Activated CD4-positive, alpha-beta T cell treated with anti-CD3 and anti-CD28 coated beads for 36 hours (primary cell): ENCODE data around the gene EDIL3. TPM values are rescaled to one million over a fixed set of nuclear protein-coding genes. Genes with fewer than 3 reads are reported as not detected.
"Not testable (repeated sequence)": the region's sequence is repeated elsewhere in the genome, so short reads cannot be mapped to it uniquely, and the experiment has no call there.

ENCODE experiments used
- ATAC-seq: fragments of 200-7000 bp; cut with Tn5 transposase; one replicate; pipeline ENCODE4 v1.10.0; 2021; ENCODE audit warnings: mild to moderate bottlenecking, moderate library complexity
- CTCF ChIA-PET: fragments of 350-600 bp; sonication (Branson Sonifier 250); formaldehyde crosslinking; loops from one replicate; lab custom pipeline; 2021; ENCODE audit warnings: antibody characterized with exemption; lab: Charles Lee
- POLR2A ChIA-PET: fragments of 350-600 bp; sonication (Branson Sonifier 250); formaldehyde crosslinking; loops from one replicate; lab custom pipeline; 2021; ENCODE audit warnings: antibody characterized with exemption, inconsistent platforms; lab: Charles Lee
- DNase-seq: peaks from one replicate; pipeline ENCODE4 v3.0.0-alpha.2; 2020
- H3K27ac Mint-ChIP-seq: one replicate; pipeline ENCODE4 v1.8.0; 2021; ENCODE audit warnings: mixed read lengths
- H3K27me3 Mint-ChIP-seq: one replicate; pipeline ENCODE4 v1.8.0; 2021; ENCODE audit warnings: mixed read lengths
- H3K36me3 Mint-ChIP-seq: one replicate; pipeline ENCODE4 v1.8.0; 2021; ENCODE audit warnings: low read depth, mixed read lengths
- H3K4me1 Mint-ChIP-seq: one replicate; pipeline ENCODE4 v1.8.0; 2021; ENCODE audit warnings: mixed read lengths
- H3K4me3 Mint-ChIP-seq: one replicate; pipeline ENCODE4 v1.8.0; 2021; ENCODE audit warnings: mild to moderate bottlenecking, moderate library complexity, mixed read lengths
- H3K9me3 Mint-ChIP-seq: one replicate; pipeline ENCODE4 v1.8.0; 2021; ENCODE audit warnings: low read depth, mixed read lengths
- intact Hi-C, 2 experiments: fragments of 100-400 bp; cut with DNase I in 1 of 2; cut with micrococcal nuclease in 1 of 2; formaldehyde crosslinking; loops; one replicate each; pipeline versions ENCODE4 v1.14.2 to v1.15.1; 2022 to 2024; cut with DNase I, micrococcal nuclease
- total RNA-seq, 2 experiments: library from RNA; stranded (reverse); gene quantifications; one replicate each; pipeline ENCODE4 v1.2.3, GENCODE V29; 2021

EDIL3 gene
- total RNA-seq, 2 experiments from 2014 or later, result not detected

GRCh38 chr5:84215521-84215920 is 169.2 kb downstream of the EDIL3 start:
- ATAC-seq, result no peak
- Mint-ChIP-seq H3K9me3 (peaks cover 2% of the 10 kb centered on the region), H3K4me1 (no peaks in the 10 kb centered on the region), H3K4me3 (no peak overlapping the region), H3K36me3 (no peaks in the 10 kb centered on the region), H3K27ac (no peak overlapping the region), H3K27me3 (no peaks in the 10 kb centered on the region)
- POLR2A ChIA-PET, result no interaction called here
- intact Hi-C loops, result no loop called here
- CTCF ChIA-PET, result no interaction called here
- no peak for DNase-seq

GRCh38 chr5:84213861-84214260 is 170.8 kb downstream of the EDIL3 start:
- H3K9me3 Mint-ChIP-seq, result peaks cover 2% of the 10 kb centered on the region
- ATAC-seq, result no peak
- ChIA-PET CTCF (no interaction called here), POLR2A (no interaction called here)
- H3K27me3 Mint-ChIP-seq, result no peaks in the 10 kb centered on the region
- no peaks in the 10 kb centered on the region for H3K36me3 Mint-ChIP-seq
- DNase-seq, result no peak
- intact Hi-C loops, result no loop called here
- H3K4me1 Mint-ChIP-seq, result no peaks in the 10 kb centered on the region
- H3K27ac Mint-ChIP-seq, result no peak overlapping the region
- no peak overlapping the region for H3K4me3 Mint-ChIP-seq

- ChIA-PET POLR2A (no interaction called here), CTCF (no interaction called here)
- no peaks in the 10 kb centered on the region for H3K27me3 Mint-ChIP-seq
- H3K4me3 Mint-ChIP-seq, result no peak overlapping the region
- intact Hi-C loops, result no loop called here
- peaks cover 2% of the 10 kb centered on the region for H3K9me3 Mint-ChIP-seq
- no peaks in the 10 kb centered on the region for H3K4me1 Mint-ChIP-seq
- ATAC-seq (no peak), DNase-seq (no peak)
- no peaks in the 10 kb centered on the region for H3K36me3 Mint-ChIP-seq
- H3K27ac Mint-ChIP-seq, result no peak overlapping the region
Observed at GRCh38 chr5:84213212-84213611, 171.5 kb downstream of the EDIL3 start.

GRCh38 chr5:84204772-84205171 is 179.9 kb downstream of the EDIL3 start:
- ATAC-seq, result no peak
- Mint-ChIP-seq H3K4me1 (no peaks in the 10 kb centered on the region), H3K9me3 (peaks cover 3% of the 10 kb centered on the region), H3K27me3 (no peaks in the 10 kb centered on the region), H3K36me3 (no peaks in the 10 kb centered on the region), H3K27ac (no peak overlapping the region), H3K4me3 (no peak overlapping the region)
- CTCF ChIA-PET, result no interaction called here
- intact Hi-C loops, result no loop called here
- POLR2A ChIA-PET, result no interaction called here
- DNase-seq, result no peak

GRCh38 chr5:84202136-84202535 is 182.5 kb downstream of the EDIL3 start:
- intact Hi-C loops, result no loop called here
- DNase-seq, result no peak
- H3K9me3 Mint-ChIP-seq, result peaks cover 3% of the 10 kb centered on the region
- H3K27ac Mint-ChIP-seq, result no peak overlapping the region
- no peaks in the 10 kb centered on the region for H3K36me3 Mint-ChIP-seq
- no peaks in the 10 kb centered on the region for H3K4me1 Mint-ChIP-seq
- no peak overlapping the region for H3K4me3 Mint-ChIP-seq
- CTCF ChIA-PET, result no interaction called here
- POLR2A ChIA-PET, result no interaction called here
- no peaks in the 10 kb centered on the region for H3K27me3 Mint-ChIP-seq
- ATAC-seq, result no peak

GRCh38 chr5:84197538-84197937 is 187.1 kb downstream of the EDIL3 start:
- DNase-seq, result no peak
- Mint-ChIP-seq H3K27me3 (no peaks in the 10 kb centered on the region), H3K27ac (no peak overlapping the region), H3K4me1 (no peaks in the 10 kb centered on the region), H3K4me3 (no peak overlapping the region), H3K9me3 (peaks cover 3% of the 10 kb centered on the region), H3K36me3 (no peaks in the 10 kb centered on the region)
- ChIA-PET CTCF (no interaction called here), POLR2A (no interaction called here)
- intact Hi-C loops, result no loop called here
- ATAC-seq, result no peak

- ChIA-PET CTCF (no interaction called here), POLR2A (no interaction called here)
- no peaks in the 10 kb centered on the region for H3K4me1 Mint-ChIP-seq
- no peak overlapping the region for H3K27ac Mint-ChIP-seq
- H3K36me3 Mint-ChIP-seq, result no peaks in the 10 kb centered on the region
- intact Hi-C loops, result no loop called here
- no peak for DNase-seq
- H3K27me3 Mint-ChIP-seq, result no peaks in the 10 kb centered on the region
- ATAC-seq, result no peak
- H3K4me3 Mint-ChIP-seq, result no peak overlapping the region
- H3K9me3 Mint-ChIP-seq, result no peaks in the 10 kb centered on the region
Observed at GRCh38 chr5:84191281-84191680, 193.4 kb downstream of the EDIL3 start.

- no peaks in the 10 kb centered on the region for H3K9me3 Mint-ChIP-seq
- intact Hi-C loops, result no loop called here
- H3K36me3 Mint-ChIP-seq, result no peaks in the 10 kb centered on the region
- POLR2A ChIA-PET, result no interaction called here
- H3K27ac Mint-ChIP-seq, result no peak overlapping the region
- H3K4me3 Mint-ChIP-seq, result no peak overlapping the region
- H3K27me3 Mint-ChIP-seq, result peaks cover 1% of the 10 kb centered on the region
- CTCF ChIA-PET, result no interaction called here
- DNase-seq, result no peak
- ATAC-seq, result no peak
- H3K4me1 Mint-ChIP-seq, result no peaks in the 10 kb centered on the region
Observed at GRCh38 chr5:84184857-84185256, 199.8 kb downstream of the EDIL3 start.

GRCh38 chr5:84181093-84181492 is 203.6 kb downstream of the EDIL3 start:
- H3K27ac Mint-ChIP-seq, result no peak overlapping the region
- intact Hi-C loops, result no loop called here
- ATAC-seq (no peak), DNase-seq (no peak)
- CTCF ChIA-PET, result interaction anchor here (0.6 kb wide), 1 partner anchor 202 kb away, joined by 3 read pairs; no protein-coding TSS in a partner anchor
- POLR2A ChIA-PET, result no interaction called here
- peaks cover 1% of the 10 kb centered on the region for H3K27me3 Mint-ChIP-seq
- H3K4me3 Mint-ChIP-seq, result no peak overlapping the region
- no peaks in the 10 kb centered on the region for H3K4me1 Mint-ChIP-seq
- H3K9me3 Mint-ChIP-seq, result no peaks in the 10 kb centered on the region
- no peaks in the 10 kb centered on the region for H3K36me3 Mint-ChIP-seq

- H3K27ac Mint-ChIP-seq, result no peak overlapping the region
- H3K9me3 Mint-ChIP-seq, result peaks cover 2% of the 10 kb centered on the region
- CTCF ChIA-PET, result no interaction called here
- POLR2A ChIA-PET, result no interaction called here
- H3K4me3 Mint-ChIP-seq, result no peak overlapping the region
- no peak for DNase-seq
- no peaks in the 10 kb centered on the region for H3K36me3 Mint-ChIP-seq
- H3K27me3 Mint-ChIP-seq, result no peaks in the 10 kb centered on the region
- intact Hi-C loops, result no loop called here
- no peak for ATAC-seq
- no peaks in the 10 kb centered on the region for H3K4me1 Mint-ChIP-seq
Observed at GRCh38 chr5:84168841-84169240, 215.8 kb downstream of the EDIL3 start.

GRCh38 chr5:84163671-84164070 is 221.0 kb downstream of the EDIL3 start:
- ChIA-PET POLR2A (no interaction called here), CTCF (interaction anchor here (0.7 kb wide), 2 partner anchors 35 to 819 kb away, joined by 3 read pairs; no protein-coding TSS in a partner anchor)
- ATAC-seq, result no peak
- Mint-ChIP-seq H3K27me3 (no peaks in the 10 kb centered on the region), H3K9me3 (no peaks in the 10 kb centered on the region), H3K36me3 (no peaks in the 10 kb centered on the region), H3K27ac (no peak overlapping the region), H3K4me1 (no peaks in the 10 kb centered on the region), H3K4me3 (no peak overlapping the region)
- intact Hi-C loops, result no loop called here
- no peak for DNase-seq

GRCh38 chr5:84162695-84163094 is 222.0 kb downstream of the EDIL3 start:
- intact Hi-C loops, result no loop called here
- no peak for ATAC-seq
- Mint-ChIP-seq H3K27ac (no peak overlapping the region), H3K27me3 (no peaks in the 10 kb centered on the region), H3K4me1 (no peaks in the 10 kb centered on the region), H3K36me3 (no peaks in the 10 kb centered on the region), H3K9me3 (no peaks in the 10 kb centered on the region), H3K4me3 (no peak overlapping the region)
- no peak for DNase-seq
- ChIA-PET POLR2A (no interaction called here), CTCF (no interaction called here)

GRCh38 chr5:84160650-84161049 is 224.0 kb downstream of the EDIL3 start:
- H3K36me3 Mint-ChIP-seq, H3K4me3 Mint-ChIP-seq, H3K4me1 Mint-ChIP-seq, DNase-seq, ATAC-seq, H3K27ac Mint-ChIP-seq, intact Hi-C loops, H3K27me3 Mint-ChIP-seq, H3K9me3 Mint-ChIP-seq: not testable (repeated sequence)
- ChIA-PET CTCF (interaction anchor here (0.6 kb wide), 1 partner anchor 10 kb away, joined by 3 read pairs; no protein-coding TSS in a partner anchor), POLR2A (interaction anchor here (0.5 kb wide), 1 partner anchor 318 kb away, joined by 3 read pairs; no protein-coding TSS in a partner anchor)
